HG03571 (cell line): ENCODE data around the gene ASB2.

Source experiments
- ATAC-seq: cut with Tn5 transposase; IDR thresholded peaks from one replicate; pipeline ENCODE4 v1.9.1; 2021; ENCODE audit not compliant: unreplicated experiment

The ASB2 gene

DNA sequence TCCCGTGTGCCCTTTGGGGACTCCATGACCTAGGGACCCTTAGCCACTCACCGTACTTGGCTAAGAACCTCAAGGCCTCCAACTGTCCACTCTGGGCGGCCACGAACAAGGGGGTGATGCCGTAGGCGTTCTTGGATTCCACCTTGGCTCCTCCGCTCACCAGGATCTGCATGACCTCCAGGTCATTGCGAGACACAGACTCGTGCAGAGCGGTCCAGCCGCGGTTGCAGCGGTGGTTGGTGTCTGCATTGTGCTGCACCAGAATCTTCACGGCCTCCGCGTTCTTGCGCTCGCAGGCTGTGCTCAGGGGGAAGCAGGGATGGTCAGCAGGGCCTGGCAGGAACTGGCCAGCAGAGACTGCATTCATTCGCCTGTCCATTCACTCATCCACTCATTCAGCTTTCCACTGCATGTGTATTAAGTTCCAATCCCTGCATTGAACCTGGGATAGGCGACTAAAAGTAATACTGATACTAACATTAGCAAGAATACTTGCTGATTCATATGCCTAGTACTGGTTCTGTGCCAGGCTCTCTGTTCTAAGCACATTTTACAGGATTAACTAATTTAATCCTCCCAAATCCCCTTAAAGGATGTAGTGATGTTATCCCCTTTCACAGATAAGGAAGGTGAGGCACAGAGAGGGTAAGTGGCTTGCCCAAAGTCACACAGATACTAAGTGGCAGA, 25.3 kb downstream of the ASB2 start:
- no peak for ATAC-seq

- no peak for ATAC-seq
Measured at GRCh38 chr14:93949511-93950075, 26.8 kb downstream of the ASB2 start.

GRCh38 chr14:93947282-93947681, 29.1 kb downstream of the ASB2 start:
- ATAC-seq: no peak

- no peak for ATAC-seq
Measured at GRCh38 chr14:93946541-93947090, 29.8 kb downstream of the ASB2 start.

DNA sequence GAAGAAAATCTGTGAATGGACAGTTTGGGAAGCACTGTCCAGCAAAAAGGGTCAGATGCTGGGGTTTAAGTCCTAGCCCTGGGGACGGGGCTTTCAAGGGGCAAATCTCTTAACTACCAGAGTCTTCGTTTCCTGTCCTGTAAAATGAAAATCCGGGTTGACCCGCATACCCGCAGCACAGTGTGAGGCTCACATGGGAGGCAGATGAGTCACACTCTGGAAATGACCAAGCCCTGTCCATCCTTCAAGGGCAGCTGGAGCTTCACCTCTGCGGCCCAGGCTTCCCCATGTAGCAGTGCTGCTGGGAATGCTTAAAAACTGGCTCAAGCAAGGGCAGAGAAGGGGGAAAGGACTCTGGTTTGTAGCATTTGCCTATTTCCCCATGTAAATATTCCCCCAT, 30.3 kb downstream of the ASB2 start:
- no peak for ATAC-seq

DNA sequence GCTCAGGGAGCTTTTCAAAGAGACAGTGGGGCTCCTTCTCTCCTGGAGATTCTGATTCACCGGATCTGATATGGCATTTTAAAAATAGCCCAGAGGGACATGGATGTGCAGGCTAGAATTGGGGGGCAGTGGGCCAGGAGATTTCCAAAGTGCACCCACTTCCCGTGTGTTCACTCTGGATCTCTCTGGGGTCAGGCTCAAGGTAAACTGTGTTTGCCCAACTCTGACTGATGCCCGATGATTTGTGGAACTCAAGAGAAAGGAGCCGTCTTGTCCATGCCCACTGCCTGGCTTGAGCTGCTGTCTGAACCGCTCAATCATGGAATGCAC, 31.3 kb downstream of the ASB2 start:
- no peak for ATAC-seq

GRCh38 chr14:93944348-93945069, 31.9 kb downstream of the ASB2 start:
- ATAC-seq: no peak

DNA sequence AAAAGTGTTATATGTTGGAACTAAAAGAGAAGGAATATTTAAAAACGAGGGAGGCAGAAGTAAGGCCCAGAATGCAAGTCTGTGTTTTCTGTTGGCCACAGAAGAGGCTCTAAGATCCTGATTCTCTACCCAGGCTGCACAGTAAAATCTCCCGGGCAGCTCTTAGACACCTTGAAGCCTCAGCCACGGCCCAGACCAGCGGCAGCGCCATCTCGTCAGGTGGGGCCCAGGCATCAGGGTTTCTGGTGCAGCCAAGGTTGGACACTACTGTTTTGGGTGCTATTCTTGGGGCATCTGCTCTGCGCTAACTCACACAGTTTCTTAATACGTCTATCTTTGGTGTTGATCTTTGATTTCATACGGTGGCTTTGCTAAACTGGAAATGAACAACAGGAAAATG, 32.4 kb downstream of the ASB2 start:
- ATAC-seq: no peak

GRCh38 chr14:93943052-93943451, 33.3 kb downstream of the ASB2 start:
- ATAC-seq: no peak

DNA sequence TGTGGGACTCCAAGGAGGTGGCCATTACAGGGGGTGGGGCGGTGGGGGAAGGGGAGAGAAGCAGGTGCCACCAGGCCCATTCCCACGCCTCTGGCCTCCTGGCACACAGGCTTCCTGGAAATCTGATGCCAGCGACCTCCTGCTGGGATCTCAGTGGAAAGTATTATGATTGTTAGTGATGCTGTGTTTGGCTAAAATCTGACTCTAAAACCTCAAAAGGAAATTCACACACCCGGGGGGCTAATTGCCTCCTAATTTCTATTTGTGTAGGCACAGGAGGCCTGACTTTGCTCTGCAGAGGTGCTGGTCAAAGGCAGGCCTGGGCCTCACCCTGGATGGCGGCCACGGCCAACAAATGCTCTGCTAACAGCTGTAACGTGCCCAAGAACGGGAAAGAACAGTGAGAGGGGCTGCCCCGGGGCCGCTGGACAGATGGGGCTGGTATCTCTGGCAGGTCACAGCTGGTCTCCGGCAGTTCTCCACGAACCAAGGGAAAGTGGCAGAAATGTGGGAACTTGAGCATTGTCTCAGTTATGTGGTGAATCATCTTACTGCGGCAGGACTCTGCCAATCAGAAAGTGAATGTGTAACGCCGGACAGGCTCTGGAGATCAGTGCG, 35.0 kb downstream of the ASB2 start:
- no peak for ATAC-seq

DNA sequence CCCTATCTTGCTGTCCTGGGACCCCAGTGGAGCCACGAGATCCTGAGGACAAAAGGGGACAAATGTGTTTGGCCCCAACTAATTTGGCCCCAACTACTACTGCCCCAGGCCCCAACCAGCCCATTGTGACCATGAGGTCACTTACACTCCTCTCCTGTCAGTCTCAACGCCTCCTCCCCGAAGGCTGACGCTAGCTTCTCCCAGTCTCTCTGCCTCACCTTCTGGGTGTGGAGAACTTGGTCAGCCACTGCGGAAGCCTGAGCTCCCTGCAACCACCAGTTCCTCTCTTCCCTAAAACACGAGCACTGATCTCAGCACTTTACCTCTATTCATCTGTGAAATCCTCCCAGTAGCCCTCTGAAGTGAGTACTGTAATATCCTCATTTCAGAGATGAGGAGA, 35.9 kb downstream of the ASB2 start:
- no peak for ATAC-seq

DNA sequence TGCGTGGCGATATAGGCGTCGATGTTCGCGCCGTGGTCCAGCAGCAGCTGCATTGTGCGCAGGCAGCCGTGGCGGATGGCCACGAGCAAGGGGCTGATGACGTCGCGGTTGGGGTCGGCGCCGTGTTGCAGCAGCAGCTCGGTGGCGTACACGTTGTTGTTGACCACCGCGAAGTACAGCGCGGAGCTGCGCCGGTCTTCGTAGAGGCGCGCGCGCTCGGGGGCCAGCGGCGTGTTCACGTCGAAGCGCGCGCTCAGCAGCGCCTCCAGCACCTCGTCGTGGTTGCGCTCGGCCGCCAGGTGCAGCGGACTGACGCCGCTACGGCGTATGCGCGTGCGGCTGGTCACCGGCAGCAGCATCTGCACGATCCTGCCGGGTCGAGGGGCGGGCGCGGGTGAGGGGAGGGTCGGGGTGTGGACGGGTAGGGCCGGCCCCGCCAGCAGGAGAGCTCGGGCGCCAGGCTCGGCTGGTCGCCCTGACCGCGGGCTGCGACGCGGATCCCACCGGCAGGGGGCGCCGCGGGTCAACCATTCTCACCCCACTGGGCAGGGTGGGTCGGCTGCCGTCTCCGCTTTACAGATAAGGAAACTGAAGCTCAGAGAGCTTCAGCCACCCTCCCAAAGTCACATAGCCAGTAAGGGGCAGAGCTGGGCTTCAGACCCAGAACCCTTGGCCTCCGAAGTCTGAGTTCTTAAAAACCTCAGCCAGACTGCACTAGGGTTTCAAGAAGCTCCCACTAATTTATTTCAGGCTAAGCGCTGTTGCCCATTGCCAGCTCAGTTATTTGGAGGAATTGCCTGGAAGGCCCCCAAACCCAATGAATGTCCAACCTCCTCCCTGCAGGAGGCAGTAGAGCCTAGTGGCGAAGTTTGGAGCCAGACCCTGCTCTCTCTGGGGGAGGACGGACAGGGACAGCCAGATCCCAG, 36.8 kb downstream of the ASB2 start:
- peak; percentile 88 for ATAC-seq

- no peak for ATAC-seq
Measured at GRCh38 chr14:93938751-93939303, 37.5 kb downstream of the ASB2 start.

DNA sequence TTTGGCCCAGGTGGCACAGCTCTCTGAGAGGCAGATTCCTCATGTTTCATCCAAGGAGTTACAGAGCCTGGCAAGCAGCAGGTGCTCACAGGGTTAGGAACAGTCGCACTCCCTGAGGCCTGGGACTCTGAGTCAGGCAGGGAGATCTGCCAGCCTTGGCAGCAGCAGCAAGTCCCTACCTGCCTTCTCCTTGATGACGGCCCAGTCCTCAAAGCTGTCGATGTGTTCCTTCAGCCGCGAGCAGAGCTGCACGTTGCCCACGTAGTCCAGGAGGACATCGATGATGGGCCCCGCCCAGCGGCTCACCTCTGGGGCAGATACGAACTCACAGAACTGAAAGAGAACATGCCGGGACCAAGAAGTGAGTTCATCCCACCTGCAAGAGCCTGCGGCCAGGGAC, 38.9 kb downstream of the ASB2 start:
- no peak for ATAC-seq

DNA sequence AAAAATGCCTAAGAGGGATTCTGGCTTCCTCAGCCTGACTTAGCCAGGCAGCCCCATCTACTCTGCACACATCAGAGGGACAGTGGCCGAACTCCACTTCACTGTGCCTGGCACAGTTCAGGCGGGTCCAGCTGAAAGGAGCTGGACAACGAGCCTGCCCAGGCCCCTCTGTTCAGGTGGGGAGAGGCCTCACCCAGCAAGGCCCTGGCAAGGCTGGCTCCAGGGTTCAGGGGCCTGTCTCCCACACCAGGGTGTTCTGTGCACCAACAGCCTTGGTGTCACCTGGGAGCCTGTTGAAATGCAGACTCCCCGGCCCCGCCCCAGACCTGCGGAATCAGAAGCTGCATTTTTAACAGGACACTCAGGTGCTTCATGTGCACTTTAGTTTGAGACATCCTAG, 39.4 kb downstream of the ASB2 start:
- no peak for ATAC-seq

DNA sequence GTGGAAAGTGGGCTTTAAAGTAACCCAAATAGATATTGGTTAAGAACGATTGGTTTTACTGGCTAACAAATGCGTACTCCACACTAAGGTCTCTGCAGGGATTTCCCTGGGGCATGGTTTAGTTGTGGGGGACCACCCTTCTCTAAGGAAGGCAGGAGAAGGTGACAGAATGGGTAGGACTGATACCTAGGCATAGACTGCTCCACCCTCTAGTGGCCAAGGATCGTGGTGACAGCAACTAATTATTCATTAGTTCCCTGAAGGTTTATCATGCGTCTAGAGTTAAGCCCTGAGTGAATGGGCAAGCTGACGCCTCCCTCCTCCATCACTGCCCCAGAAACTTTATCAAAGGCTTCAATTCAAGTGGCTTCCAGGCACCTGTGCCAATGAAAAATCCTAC, 40.1 kb downstream of the ASB2 start:
- no peak for ATAC-seq

GRCh38 chr14:93935213-93935612, 41.2 kb downstream of the ASB2 start:
- no peak for ATAC-seq

DNA sequence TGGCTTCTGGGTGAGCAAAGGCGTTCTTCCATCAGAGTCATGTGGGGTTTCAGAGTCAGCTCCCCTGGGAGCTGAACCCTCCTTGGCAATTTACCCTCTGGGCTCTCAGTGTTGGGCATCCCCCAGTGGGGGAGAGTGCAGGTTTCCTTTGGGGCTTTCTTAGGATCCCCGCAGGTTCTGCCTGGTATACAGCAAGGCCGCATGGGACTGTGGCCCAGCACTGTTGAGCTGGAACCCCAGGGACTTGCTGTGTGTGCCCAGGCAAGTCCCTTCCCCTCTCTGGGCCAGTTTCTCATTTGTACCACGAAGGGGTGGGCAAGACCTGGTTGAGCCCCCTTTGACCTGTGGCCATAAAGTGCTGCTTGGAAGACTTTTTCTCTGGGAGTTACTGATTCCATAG, 43.7 kb downstream of the ASB2 start:
- ATAC-seq: no peak

DNA sequence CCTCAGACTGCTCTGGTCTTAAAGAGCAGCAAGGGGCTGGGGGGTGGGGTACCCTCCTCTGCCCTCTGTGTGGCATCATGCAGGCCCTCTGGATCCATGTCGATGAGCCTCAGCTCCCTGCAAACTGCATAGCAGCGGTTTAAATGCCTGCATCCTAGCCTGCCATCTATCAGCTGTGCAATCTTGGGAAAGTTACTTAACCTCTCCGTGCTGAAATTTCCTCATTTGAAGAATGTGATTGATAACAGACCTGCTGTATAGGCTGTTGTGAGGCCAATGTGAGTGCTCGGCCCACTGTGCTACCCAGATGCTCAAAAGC, 45.4 kb downstream of the ASB2 start:
- ATAC-seq: no peak

GRCh38 chr14:93930296-93930988, 45.9 kb downstream of the ASB2 start:
- no peak for ATAC-seq
